Measurements from ENCODE around the gene IMMP2L. TPM values are rescaled to one million over a fixed set of nuclear protein-coding genes. Genes with fewer than 3 reads are reported as not detected.

Gene IMMP2L
- total RNA-seq, 4 donors from 2014 or later = 19.0 to 37.2 (median 21.3) TPM

DNA sequence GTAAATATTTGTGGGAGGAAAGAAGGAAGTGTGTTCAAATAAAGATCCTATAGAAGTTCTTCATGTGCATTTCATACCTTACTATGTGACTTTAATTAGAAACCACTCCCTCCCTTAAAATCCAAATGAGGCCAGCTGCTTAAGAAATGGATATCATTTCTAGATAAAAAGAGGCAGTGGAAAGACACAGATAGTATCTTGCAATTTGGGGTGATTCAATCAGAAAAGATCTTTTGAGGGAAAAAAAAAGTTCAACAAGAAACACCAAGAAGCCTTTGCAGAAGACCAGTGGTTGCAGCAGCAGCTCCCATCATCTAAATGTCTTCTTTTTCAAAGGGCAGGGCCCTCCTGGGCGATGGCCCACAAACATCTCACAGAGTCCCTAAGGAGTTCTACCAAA is 271.3 kb downstream of the IMMP2L start:
- TF ChIP-seq, protein P1, sequence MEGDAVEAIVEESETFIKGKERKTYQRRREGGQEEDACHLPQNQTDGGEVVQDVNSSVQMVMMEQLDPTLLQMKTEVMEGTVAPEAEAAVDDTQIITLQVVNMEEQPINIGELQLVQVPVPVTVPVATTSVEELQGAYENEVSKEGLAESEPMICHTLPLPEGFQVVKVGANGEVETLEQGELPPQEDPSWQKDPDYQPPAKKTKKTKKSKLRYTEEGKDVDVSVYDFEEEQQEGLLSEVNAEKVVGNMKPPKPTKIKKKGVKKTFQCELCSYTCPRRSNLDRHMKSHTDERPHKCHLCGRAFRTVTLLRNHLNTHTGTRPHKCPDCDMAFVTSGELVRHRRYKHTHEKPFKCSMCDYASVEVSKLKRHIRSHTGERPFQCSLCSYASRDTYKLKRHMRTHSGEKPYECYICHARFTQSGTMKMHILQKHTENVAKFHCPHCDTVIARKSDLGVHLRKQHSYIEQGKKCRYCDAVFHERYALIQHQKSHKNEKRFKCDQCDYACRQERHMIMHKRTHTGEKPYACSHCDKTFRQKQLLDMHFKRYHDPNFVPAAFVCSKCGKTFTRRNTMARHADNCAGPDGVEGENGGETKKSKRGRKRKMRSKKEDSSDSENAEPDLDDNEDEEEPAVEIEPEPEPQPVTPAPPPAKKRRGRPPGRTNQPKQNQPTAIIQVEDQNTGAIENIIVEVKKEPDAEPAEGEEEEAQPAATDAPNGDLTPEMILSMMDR (IDR thresholded peaks at IDR 0.05; ENCODE audit: low read depth) = no peak

DNA sequence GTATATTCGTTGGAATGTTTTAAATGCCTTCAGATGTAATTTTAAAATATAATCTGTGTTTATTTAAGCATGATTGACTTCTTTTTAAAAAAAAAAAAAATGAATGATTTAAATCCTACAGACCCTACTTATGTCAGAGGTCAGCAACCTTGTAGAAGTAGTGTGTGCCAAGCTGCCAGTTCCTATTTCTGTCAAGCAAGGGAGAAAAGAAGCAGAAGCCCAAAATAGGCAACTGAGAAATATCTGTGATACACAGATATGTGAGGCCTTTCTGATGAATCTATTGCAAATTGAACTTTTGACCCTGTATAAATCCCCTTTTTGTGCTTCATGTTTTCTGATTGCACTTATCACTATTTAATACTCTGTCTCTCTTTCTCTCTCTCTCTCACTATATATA is 271.9 kb downstream of the IMMP2L start:
- TF ChIP-seq, protein P1 (IDR thresholded peaks at IDR 0.05; ENCODE audit: low read depth) = no peak

GRCh38 chr7:111282626-111283025 is 279.7 kb downstream of the IMMP2L start:
- TF ChIP-seq, protein P1 (IDR thresholded peaks at IDR 0.05; ENCODE audit: low read depth) = no peak

DNA sequence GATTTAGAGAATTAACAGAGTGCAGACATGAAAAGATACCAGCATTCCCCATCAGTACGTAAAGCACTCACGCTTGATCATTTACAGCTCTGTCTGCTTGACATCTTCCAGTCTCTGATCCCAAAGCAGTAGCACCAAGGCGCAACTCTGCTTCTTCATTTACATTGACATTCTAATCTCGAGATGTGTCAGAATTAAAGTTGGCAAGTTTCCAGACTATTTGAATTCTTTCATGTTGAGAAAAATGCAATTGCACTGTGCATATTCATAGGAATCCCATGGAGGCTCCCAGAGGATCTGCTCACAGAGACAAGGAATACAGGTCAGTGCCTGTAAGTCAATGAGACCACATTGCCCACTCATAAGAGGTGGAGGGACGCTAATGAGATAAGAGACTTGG is 287.4 kb downstream of the IMMP2L start:
- TF ChIP-seq, protein P1 (IDR thresholded peaks at IDR 0.05; ENCODE audit: low read depth) = no peak

GRCh38 chr7:111272092-111272491 is 290.2 kb downstream of the IMMP2L start:
- TF ChIP-seq, protein P1 (IDR thresholded peaks at IDR 0.05; ENCODE audit: low read depth) = no peak

DNA sequence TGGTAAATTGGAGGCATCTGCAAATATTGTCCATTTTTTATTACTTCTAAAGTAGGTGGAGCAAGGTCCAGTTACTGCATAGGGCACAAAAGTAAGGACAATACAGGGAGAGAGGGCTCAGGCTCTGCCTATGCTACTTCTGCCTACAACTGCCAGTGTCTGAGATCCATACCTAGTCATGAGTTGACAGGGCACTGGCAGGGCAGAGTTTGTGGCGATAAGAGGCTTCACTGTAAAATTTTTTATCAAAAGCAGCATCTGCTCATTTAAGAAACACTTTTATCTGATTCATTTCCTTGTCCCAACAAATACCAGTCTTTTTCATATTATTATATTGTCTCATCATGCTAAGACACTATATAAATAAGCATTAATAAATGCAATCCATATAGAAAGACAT is 293.4 kb downstream of the IMMP2L start:
- TF ChIP-seq, protein P1 (IDR thresholded peaks at IDR 0.05; ENCODE audit: low read depth) = no peak

DNA sequence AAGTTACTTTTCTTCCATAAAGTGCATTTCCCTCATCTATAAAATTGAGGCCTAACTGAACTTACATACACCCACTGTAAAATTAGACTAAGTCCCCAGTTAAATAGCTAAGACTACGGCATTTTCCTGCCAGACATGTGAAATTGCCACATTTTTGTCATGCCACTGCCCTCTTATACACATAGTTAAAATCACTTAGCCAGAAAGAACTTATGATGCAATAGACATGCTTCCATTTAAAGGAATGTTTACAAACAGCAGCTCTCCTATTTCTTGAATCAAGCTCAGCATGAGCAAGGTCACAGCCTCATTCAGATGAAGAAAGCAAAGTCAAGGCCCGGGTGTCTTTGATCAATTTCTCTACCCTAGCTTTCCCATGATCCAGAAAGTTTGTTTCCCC is 295.7 kb downstream of the IMMP2L start:
- TF ChIP-seq, protein P1 (IDR thresholded peaks at IDR 0.05; ENCODE audit: low read depth) = no peak

Measured in subcutaneous adipose tissue (tissue), 4 donors.